Right lobe of liver (tissue), 4 donors: ENCODE measurements around the gene NKX2-3.

Experiments
- POLR2A ChIP-seq: fragments of 450-650 bp; IDR thresholded peaks from one replicate; pipeline ENCODE4 v1.6.1; 2017; ENCODE audit warnings: antibody characterized with exemption, mild to moderate bottlenecking
- TF ChIP-seq, protein P1 (sequence below), 4 donors: fragments of 200-600 bp in 3 of 4; fragments of 450-650 bp in 1 of 4; IDR thresholded peaks; one replicate each; pipeline versions ENCODE4 v1.5.1 to v1.8.0; 2016 to 2022; ENCODE audit warnings: antibody characterized with exemption in 4 of 4, mild to moderate bottlenecking in 2 of 4
- donor health status: DM: no; HTN: no; CAD: no.
- donor health status: DM: no; HTN: no; CAD: no.
- donor health status: DM: no; HTN: yes; CAD: no.

DNA sequence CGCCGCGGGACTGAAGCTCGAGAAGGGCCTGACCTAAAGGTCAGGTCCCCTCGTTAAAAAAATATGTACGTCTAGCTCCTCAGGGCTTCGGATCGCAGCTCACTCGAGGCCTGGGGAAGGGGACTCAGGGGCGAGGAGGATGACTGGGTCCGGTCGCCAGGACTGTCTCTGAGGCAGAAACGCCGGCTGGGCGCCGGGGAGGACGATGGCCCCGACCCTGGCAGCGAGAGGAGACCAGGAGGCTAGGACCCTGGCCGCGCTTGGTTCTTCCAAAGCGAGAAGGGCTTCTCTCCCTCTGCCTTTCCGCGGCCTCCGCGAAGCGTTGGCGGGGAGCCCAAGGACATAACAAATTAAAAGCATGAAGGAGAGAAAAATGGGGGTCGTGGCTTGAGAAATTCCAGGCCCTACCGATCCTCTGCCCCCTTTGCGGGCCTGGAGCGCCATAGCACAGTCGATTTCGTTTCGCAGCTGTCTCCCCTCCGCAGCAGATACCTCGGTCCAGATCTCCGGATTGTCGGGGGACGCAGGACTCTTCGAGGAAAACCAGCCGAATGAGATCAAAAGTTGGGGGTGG is 3.1 kb downstream of the NKX2-3 start:
- TF ChIP-seq, protein P1, sequence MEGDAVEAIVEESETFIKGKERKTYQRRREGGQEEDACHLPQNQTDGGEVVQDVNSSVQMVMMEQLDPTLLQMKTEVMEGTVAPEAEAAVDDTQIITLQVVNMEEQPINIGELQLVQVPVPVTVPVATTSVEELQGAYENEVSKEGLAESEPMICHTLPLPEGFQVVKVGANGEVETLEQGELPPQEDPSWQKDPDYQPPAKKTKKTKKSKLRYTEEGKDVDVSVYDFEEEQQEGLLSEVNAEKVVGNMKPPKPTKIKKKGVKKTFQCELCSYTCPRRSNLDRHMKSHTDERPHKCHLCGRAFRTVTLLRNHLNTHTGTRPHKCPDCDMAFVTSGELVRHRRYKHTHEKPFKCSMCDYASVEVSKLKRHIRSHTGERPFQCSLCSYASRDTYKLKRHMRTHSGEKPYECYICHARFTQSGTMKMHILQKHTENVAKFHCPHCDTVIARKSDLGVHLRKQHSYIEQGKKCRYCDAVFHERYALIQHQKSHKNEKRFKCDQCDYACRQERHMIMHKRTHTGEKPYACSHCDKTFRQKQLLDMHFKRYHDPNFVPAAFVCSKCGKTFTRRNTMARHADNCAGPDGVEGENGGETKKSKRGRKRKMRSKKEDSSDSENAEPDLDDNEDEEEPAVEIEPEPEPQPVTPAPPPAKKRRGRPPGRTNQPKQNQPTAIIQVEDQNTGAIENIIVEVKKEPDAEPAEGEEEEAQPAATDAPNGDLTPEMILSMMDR (IDR thresholded peaks at IDR 0.05) = no peak
- no peak for TF ChIP-seq POLR2A
